Globus pallidus (tissue), 1 donor: ENCODE results near the gene GMDS.

Experiments
- DNase-seq: peaks from one replicate; pipeline ENCODE4 v3.0.0-alpha.2; 2015; ENCODE audit warnings: low spot score

GMDS gene

DNA sequence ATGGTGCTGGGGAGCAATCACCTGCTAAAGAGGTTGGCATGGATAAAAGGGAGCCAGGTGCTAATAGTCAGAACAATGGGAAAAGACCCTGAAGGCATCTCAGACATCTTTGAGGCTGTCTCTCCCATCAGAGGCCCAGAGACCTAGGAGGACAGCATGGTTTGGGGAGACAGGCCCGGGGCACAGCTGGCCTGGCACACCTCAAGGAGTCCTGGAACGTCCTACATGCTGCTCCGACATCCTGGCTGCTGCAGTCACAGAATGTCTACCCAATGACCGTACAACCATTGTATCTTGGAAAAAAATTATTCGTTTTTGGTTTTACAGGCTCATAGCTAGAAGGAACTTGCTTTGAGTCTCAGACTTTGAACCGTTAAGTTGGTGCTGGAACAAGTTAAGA is 4.4 kb downstream of the GMDS start:
- DNase-seq: no peak

DNA sequence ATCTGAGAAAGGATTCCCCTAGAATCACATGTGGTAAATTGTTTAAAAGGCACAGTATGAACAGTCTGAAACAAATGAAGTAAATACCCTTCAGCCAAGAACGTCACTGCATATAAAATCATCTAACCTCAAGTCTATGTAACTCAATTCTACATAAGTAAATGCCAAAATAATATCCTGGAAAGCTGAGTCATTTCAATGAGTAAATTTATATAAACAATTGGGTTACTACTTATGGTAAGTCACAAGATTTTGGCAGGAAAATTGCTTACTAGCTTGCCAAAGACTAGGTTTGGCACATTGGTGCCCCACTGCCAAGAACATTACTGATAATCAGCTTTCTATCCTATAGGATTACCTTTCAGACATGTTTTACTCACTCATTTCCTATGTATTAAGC is 8.4 kb downstream of the GMDS start:
- DNase-seq: no peak

GRCh38 chr6:2235777-2236495 is 9.5 kb downstream of the GMDS start:
- no peak for DNase-seq

GRCh38 chr6:2232445-2232844 is 13.0 kb downstream of the GMDS start:
- no peak for DNase-seq

- DNase-seq: no peak
These were observed 14.0 kb downstream of the GMDS start for GRCh38 chr6:2231438-2231837.

DNA sequence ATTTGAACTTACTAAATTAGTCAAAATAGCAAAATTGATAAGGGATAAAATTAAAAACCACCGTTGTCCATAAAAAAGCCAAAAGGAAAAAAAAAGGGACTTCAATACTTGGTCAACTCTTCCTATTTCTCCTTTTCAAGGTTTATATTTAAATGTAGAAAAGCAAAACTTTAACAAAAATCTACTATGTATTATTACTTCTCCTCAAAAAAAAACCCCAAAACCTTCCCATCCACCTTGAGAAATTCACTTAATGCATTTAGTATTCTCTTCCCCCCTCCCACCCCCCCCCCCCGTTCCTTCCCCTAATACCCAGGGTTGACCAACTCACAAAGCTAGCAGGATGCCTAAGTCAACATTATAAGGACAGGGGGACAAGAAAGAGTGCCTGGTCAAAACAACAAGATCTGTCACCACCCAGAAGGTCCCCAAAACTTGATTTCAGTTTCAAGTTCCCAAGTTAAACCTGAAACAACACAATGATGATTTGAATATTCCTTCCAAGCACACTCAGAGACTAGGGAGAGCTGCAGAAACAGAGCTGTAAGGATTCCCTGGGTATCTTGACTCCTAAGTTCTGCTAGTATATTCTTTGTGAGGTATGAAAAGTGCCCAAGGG is 14.6 kb downstream of the GMDS start:
- DNase-seq: no peak

- no peak for DNase-seq
These were observed 15.7 kb downstream of the GMDS start for GRCh38 chr6:2229742-2230141.

DNA sequence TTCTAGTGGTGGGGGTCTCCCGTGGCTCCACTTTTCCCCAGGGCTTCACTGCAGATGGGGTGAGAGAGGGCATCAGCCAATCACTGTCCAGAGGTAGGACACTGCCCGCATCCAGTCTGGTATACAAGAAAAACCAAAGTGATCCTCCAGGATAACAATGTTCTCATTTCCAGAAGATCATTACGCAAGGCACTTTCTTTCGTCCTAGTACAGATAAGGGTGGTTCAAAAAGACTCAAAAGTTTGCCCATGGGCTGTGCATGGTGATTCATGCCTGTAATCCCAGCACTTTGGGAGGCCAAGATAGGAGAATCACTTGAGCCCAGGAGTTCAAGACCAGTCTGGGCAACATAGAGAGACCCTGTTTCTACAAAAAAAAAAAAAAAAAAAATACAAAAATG is 16.4 kb downstream of the GMDS start:
- DNase-seq: no peak

GRCh38 chr6:2228392-2228791 is 17.0 kb downstream of the GMDS start:
- DNase-seq: no peak

GRCh38 chr6:2226775-2227174 is 18.6 kb downstream of the GMDS start:
- no peak for DNase-seq

DNA sequence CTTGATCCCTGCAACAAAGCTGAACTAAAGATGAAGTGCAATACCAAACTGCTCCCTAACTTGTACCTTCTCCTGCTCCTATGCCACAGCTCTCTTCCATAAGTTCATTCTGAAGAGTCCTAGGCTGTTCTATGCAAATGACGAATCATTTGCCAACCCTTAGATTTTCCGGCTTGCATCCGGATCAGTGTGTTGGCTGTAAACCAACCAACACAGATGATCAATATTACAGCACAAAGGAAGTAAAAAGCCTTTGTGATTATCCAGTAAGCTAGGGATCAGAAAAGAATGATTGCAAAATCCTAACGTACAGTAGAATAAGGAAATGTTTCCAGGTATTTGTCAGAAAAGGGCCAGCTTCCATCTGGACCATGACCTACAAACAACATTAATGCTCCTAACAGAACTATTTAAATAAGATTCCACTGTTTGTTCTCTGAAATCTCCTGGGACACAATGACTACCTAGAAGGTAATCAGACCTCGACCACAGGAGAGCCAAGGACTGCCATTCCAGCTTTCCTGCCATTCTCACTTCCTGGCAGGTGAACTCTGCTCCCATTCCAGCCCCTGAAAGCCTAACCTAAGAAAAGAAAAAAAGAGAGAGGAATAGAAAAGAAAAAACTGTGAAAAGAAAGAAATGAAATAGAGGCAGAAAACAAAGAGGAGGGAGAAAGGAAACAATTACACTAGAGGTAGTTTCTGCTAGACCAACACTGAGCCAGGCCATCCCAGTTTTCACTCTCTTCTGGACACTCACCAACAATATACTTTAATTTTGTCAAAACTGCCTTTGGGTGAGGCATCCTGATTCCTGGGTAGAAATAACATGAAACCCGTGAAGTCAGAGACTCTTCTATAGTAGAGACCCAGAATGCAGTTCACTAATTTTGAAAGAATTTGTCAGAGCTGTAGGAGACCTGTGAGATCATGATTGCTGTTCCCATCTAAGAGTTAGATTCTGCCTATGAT is 19.7 kb downstream of the GMDS start:
- no peak for DNase-seq

DNA sequence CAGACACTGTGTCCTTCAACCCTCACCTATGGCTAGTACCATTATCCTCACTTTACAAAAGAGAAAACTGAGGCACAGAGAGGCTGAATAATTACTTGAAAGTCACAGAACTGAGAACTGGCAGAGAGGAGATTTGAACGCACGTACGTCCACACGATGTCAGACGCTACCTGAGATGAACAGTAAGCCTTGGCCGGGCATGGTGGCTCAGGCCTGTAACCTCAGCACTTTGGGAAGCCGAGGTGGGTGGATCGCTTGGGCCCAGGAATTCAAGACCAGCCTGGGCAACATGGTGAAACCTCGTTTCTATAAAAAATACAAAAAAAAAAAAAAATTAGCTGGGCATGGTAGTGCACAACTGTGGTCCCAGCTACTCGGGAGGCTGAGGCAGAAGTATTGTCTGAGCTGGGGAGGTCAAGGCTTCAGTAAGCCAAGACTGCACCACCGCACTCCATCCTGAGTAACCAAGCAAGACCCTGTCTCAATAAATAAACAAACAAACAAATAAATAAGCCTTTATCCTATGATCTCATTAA is 20.5 kb downstream of the GMDS start:
- no peak for DNase-seq

- no peak for DNase-seq
These were observed 23.0 kb downstream of the GMDS start for GRCh38 chr6:2222275-2222842.

- DNase-seq: no peak
These were observed 23.6 kb downstream of the GMDS start for GRCh38 chr6:2221726-2222274.

DNA sequence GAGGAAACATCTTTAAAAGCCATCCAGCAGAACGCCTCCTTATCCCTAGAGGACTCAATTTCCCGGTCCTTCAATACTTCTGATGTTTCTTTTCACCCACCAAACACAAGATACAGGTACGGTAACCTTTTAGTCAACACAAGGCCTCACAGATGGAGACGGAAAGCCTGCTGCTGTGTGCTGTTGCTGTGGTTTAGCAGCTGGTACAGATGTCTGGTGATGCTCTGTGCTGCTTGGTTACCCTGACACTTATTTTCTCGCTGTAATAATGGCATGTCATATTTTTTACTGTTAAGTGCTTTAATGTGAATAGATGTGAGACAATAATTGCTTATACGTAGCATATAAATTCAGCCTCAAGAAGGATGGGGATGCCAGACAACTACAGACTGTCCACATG is 25.3 kb downstream of the GMDS start:
- no peak for DNase-seq

- no peak for DNase-seq
These were observed 26.5 kb downstream of the GMDS start for GRCh38 chr6:2218866-2219265.

DNA sequence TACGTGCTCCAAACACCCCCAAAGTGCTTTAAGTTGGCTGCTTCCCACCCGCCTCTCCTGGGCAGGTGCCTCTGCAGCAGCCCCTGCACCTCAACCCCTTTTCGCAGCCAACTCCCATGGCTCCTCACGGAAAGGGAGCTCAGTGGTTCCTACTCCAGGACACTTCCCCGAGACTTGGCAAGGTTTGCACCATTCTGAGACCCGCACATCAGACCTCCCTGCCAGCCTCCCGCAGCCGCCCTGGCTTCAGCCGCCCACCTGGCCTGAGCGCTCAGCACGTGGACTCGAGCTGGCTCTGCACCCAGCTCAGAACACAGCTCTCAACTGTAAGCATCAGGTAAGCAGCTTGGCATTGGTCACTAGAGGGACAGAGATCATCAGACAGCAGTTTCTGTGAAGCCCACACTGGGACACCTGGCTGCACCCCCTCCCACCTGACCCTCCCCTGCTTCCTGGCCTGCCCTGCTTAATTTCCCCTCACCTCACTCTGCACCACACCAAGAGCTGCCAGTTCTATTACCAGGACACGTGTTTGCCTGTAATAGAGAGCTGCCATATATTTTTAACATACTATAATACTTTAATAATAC is 28.5 kb downstream of the GMDS start:
- no peak for DNase-seq

DNA sequence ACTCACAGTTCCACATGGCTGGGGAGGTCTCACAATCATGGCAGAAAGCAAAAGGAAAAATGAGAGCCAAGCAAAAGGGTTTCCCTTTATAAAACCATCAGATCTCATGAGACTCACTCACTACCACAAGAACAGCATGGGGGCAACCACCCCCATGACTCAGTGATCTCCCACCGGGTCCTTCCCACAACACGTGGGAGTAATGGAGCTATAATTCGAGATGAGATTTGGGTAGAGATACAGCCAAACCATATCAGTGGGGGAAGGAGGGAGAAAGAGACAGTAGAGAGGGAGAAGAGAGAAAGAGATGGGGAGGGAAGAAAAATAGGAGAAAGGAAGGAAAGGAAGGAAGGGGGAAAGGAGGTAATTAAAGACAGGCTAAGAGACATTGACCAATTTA is 30.1 kb downstream of the GMDS start:
- no peak for DNase-seq

DNA sequence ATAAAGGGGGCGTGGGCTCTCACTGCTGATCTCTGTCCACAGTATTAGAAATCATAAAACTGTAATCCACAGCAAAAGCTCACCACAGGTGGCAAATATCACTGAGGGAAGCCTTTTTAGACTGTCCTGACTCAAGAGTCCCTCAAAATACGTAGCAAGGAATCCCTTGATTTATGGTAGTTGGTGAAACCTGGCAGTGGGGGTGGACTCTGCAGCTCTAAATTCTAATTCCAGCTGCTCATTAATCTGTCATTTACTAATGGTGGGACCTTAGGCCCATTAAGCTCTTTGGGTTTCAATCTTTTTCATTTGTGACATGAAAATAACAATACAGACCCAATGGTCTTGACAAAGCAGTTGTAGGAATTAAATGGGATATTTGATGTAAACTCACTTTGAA is 32.3 kb downstream of the GMDS start:
- DNase-seq: no peak

DNA sequence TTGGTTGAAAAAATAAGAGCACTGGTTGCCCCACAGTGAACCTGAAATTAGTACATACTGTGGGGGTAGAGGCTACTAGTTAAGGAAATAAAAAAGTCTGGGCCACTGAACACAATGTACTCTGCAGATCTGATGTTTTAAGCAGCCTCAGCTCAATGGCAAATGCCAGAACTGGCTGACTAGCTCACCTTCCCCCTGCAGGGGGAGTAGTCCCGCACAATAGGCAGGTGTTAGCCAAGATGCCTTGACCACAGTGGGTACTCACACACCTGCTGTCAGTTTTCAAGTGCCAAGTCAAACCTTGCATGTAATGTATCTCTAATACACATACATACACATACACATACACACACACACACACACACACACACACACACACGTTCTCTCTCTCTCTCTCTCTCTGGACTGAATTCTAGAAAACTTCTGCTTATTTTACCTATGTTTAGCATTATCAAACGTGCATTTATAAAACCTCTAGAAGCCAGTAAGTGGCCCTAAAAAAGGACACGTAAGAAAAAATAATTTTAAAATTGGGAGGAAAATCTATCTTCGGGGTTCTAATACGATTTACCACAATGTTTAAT is 36.1 kb downstream of the GMDS start:
- no peak for DNase-seq

DNA sequence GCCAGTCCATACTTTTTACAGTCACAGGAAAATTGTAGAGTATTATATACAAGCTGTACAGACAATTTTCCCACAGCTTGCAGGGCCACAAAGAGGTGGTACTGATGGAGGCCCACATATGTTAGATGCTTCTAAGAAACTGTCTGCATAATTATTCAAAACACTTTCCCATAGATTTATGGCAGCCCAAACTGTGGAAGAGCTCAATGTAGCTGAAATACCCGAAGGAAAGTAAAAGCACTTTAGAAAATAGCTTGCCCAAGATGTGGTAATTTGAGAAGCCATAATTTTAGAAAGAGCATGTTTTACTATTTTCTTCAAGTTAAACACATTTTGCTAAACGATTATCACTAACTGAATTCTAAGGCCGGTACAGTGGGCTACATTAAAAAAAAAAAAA is 36.9 kb downstream of the GMDS start:
- no peak for DNase-seq
